Central memory CD4-positive, alpha-beta T cell (primary cell): ENCODE data around the gene MTHFD1L.
"Not testable (repeated sequence)": the region's sequence is repeated elsewhere in the genome, so short reads cannot be mapped to it uniquely, and the experiment has no call there.

Source experiments
- DNase-seq: peaks from one replicate; pipeline ENCODE4 v3.0.0; 2022
- total RNA-seq, 3 experiments: gene quantifications; one replicate each; lab custom pipeline; 2026; lab: John Stamatoyannopoulos, UW

MTHFD1L gene
- total RNA-seq: 13.1 to 221 (median 78.9) reads per million in 3 experiments

- DNase-seq: peak; percentile 67
These were observed at the start of gene MTHFD1L for GRCh38 chr6:150865406-150866146. Gene MTHFD1L, plus strand, starts transcription at chr6:150865702. Its CDS starts 121 bp downstream, at chr6:150865823.

GRCh38 chr6:150816554-150816953 is 48.9 kb upstream of the MTHFD1L start:
- DNase-seq: not testable (repeated sequence)

GRCh38 chr6:150822932-150823331 is 42.6 kb upstream of the MTHFD1L start:
- no peak for DNase-seq

GRCh38 chr6:150826788-150827187 is 38.7 kb upstream of the MTHFD1L start:
- no peak for DNase-seq

- not testable (repeated sequence) for DNase-seq
These were observed 37.4 kb upstream of the MTHFD1L start for GRCh38 chr6:150828107-150828506.

GRCh38 chr6:150830439-150831165 is 34.9 kb upstream of the MTHFD1L start:
- DNase-seq: no peak

GRCh38 chr6:150831577-150831976 is 33.9 kb upstream of the MTHFD1L start:
- no peak for DNase-seq

GRCh38 chr6:150835620-150836019 is 29.9 kb upstream of the MTHFD1L start:
- no peak for DNase-seq

GRCh38 chr6:150840185-150840584 is 25.3 kb upstream of the MTHFD1L start:
- no peak for DNase-seq

- no peak for DNase-seq
These were observed 24.3 kb upstream of the MTHFD1L start for GRCh38 chr6:150841189-150841588.

GRCh38 chr6:150841697-150842096 is 23.8 kb upstream of the MTHFD1L start:
- DNase-seq: no peak

- no peak for DNase-seq
These were observed 21.1 kb upstream of the MTHFD1L start for GRCh38 chr6:150844371-150844770.

GRCh38 chr6:150846641-150847040 is 18.9 kb upstream of the MTHFD1L start:
- DNase-seq: no peak

- DNase-seq: no peak
These were observed 17.1 kb upstream of the MTHFD1L start for GRCh38 chr6:150848400-150848799.

GRCh38 chr6:150854392-150854791 is 11.1 kb upstream of the MTHFD1L start:
- not testable (repeated sequence) for DNase-seq

GRCh38 chr6:150855171-150855570 is 10.3 kb upstream of the MTHFD1L start:
- DNase-seq: not testable (repeated sequence)

GRCh38 chr6:150857062-150857944 is 8.2 kb upstream of the MTHFD1L start:
- no peak for DNase-seq

GRCh38 chr6:150857945-150858308 is 7.6 kb upstream of the MTHFD1L start:
- DNase-seq: no peak

GRCh38 chr6:150861448-150862168 is 3.9 kb upstream of the MTHFD1L start:
- DNase-seq: not testable (repeated sequence)

- DNase-seq: no peak
These were observed 2.1 kb upstream of the MTHFD1L start for GRCh38 chr6:150863213-150863928.

- DNase-seq: no peak
These were observed 478 bp upstream of the MTHFD1L start for GRCh38 chr6:150865043-150865405.
